ENCODE data around the gene HLA-DOB. TPM values are rescaled to one million over a fixed set of nuclear protein-coding genes. Genes with fewer than 3 reads are reported as not detected.

HLA-DOB gene
- total RNA-seq, 2 donors from 2014 or later = 3.8 to 4.0 TPM

DNA sequence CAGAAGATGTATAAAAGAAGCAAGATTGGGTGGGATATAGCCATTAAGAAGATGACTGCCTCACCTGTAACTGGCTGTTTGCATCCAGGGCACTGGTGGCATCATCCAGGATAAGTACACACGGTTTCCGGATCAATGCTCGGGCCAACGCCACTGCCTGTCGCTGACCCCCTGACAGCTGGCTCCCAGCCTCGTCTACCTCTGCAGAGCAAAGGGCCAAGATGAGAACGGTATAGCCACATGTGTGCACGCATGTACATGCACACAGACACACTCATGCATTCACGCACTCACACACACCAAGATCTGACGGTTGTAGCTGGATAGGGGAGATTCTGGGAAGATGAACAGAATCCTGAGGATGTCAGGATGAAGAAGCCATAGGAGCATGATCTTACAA lies 30.2 kb upstream of the HLA-DOB start:
- H3K9me3 Mint-ChIP-seq = peaks cover 0 to 9% of the 10 kb centered on the region in 2 donors
- peak overlapping the region; percentile 10 to 99 for H3K27ac Mint-ChIP-seq
- no peak for ATAC-seq
- no peak for DNase-seq (ENCODE audit: low spot score in 2 of 2)
- H3K36me3 Mint-ChIP-seq = peaks cover 95 to 100% of the 10 kb centered on the region in 2 donors

DNA sequence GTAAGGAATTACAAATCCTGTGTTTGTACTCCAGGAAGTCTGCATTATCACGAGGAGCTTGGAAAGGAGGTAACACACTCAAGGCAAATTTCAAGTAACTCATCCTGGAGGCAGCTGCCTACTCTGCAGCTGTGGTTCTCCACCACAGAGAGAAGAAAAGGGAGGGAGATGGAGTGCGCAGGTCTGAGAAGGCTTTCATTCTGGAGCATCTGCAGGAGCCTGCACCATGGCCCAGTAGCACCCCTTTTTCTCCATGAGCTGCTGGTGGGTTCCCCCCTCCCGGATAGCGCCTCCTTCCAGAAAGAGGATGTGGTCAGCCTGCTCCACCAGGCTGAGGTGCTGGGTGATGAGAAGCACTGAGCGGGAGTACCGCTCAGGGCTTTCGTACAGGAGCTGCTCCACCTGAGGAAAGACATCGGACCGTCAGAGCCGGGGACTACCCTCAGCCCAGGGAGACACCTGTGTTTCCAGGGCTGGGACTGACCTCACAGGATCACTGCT lies 28.6 kb upstream of the HLA-DOB start:
- peaks cover 94 to 99% of the 10 kb centered on the region in 2 donors for H3K36me3 Mint-ChIP-seq
- peak in 1 of 2 donors; percentile 80 for DNase-seq (ENCODE audit: low spot score in 2 of 2)
- peaks cover 0 to 6% of the 10 kb centered on the region in 2 donors for H3K9me3 Mint-ChIP-seq
- ATAC-seq = peak; percentile 23 to 33
- peak overlapping the region; percentile 100 for H3K27ac Mint-ChIP-seq

DNA sequence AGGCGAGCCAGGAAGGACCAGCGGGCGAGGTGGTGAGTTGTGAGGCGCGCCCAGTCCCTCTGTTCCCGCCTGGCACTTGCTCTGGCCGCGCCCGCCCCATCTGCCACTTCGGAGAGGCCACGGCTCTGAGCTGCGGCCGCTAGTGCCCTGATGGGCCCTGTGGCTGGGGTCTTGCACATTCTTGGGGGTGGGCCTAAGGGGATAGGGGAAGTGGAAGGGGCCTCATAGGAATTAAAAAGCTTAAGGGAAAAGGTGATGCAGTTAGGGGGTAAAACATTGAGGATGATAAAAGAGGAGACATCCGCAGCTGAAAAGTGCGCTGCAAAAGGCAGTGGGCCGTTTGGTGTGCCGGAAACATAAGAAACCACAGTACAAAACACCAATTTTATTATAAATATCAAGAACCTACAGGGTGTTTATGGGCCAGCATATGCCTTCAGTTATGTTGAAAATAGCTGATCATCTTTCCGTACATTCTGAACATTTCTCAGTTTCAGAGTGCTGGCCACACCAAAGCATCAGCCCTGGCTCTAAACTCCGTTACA lies 28.1 kb upstream of the HLA-DOB start:
- peaks cover 94 to 98% of the 10 kb centered on the region in 2 donors for H3K36me3 Mint-ChIP-seq
- peak overlapping the region; percentile 100 for H3K27ac Mint-ChIP-seq
- peaks cover 4% of the 10 kb centered on the region in 2 donors for H3K9me3 Mint-ChIP-seq
- DNase-seq (ENCODE audit: low spot score in 2 of 2) = no peak
- peak in 1 of 2 donors; percentile 4 for ATAC-seq

DNA sequence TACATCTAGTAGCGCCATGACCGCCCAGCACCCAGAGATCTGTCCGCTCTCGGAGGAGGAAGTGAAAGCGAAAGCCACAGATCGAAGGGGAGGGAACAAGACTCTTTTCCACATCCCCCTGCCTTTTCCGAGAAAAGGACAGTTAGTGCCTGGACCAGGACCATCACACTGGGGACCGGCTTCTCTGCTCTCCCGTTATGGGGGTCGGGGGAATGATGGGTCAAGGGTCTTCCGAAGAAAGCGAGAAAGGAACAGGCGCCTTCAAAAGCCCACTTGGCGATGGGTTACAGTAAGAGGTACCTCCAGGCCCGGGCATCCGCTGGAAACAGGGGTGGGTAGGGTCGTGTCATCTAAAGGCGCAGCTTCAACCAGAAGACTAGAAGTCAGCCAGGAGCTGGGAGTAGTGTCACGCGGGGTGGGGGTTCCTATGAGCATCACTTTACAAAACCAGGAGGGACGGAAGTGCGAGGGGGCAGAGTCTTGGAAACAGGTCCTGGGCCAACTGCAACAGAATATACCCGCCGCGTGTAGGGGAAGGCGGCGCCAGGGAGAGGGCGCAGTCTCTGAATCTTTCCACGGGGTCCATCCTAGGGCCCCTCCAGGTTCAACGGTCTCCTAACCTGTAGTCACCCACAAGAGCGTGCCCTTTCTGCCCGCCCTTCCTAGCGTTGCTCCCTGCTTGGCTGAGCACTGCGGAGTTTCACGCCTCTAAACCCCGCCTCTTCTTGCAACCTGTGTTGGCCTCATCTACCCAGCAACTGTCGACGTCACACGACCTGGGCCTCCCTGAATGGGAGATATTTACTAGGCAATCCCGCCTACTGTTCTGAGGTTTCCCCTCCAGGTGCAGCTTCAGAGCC lies 27.4 kb upstream of the HLA-DOB start, which contains the start of gene PSMB8:
Gene PSMB8, minus strand, starts transcription at position 69 of the 860 bp plus-strand sequence. Its CDS starts 51 bp downstream, at position 18.
- Mint-ChIP-seq H3K36me3 (peaks cover 91 to 93% of the 10 kb centered on the region in 2 donors), H3K27ac (peak within 1 kb of the TSS; percentile 100), H3K9me3 (peaks cover 4% of the 10 kb centered on the region in 2 donors)
- peak; percentile 77 to 82 for ATAC-seq
- DNase-seq (ENCODE audit: low spot score in 2 of 2) = peak; percentile 96

DNA sequence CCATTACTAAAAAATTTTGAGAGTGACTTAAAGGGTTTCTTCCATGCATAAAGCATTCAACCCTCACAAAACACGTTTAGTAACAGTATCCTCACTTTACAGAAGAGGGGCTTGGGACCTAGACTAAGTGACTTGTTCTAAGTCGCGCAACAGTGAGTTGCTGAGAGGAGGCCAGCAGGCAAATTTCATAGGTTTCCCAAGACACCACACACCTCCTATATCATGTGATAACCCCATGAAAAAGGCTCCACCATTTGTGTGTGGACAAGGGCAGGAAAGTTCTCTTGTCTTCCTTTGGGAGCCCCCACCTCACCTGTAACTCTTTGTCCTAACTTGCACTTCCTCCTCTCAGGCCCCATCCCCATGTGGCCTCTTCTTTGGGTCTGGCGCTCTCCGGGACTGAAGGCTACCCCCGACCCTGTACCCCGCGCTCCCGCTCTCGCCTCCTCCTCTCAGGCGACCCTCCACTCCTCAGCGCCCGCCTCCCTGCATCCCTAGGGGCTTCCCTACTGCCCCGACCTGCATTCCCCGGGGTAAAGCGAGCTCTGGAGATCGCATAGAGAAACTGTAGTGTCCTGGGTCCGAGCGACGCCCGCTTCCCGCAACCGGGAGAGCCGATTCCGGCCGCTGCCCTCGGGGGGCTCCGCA lies 26.7 kb upstream of the HLA-DOB start:
- H3K9me3 Mint-ChIP-seq = peaks cover 4% of the 10 kb centered on the region in 2 donors
- ATAC-seq (no peak), DNase-seq (ENCODE audit: low spot score in 2 of 2) (no peak)
- peaks cover 83 to 86% of the 10 kb centered on the region in 2 donors for H3K36me3 Mint-ChIP-seq
- H3K27ac Mint-ChIP-seq = peak overlapping the region; percentile 100

DNA sequence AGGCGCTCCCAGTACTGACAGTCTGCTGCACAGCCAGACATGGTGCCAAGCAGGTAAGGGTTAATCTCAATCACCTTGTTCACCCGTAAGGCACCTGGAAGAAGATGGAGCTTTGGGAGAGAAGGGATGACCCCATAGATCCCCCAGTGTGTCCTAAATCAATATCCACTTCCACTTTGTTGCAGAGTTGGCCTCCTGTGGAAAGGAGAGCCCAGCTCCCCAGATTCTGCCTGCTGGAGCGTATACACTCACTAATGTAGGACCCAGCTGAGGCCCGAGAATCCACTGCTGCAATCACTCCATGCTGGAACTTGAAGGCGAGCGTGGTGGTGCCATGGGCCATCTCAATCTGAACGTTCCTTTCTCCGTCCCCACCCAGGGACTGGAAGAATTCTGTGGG lies 25.9 kb upstream of the HLA-DOB start:
- H3K9me3 Mint-ChIP-seq = peaks cover 0 to 4% of the 10 kb centered on the region in 2 donors
- DNase-seq (ENCODE audit: low spot score in 2 of 2) (no peak), ATAC-seq (no peak)
- H3K36me3 Mint-ChIP-seq = peaks cover 76 to 79% of the 10 kb centered on the region in 2 donors
- peak overlapping the region; percentile 100 for H3K27ac Mint-ChIP-seq

DNA sequence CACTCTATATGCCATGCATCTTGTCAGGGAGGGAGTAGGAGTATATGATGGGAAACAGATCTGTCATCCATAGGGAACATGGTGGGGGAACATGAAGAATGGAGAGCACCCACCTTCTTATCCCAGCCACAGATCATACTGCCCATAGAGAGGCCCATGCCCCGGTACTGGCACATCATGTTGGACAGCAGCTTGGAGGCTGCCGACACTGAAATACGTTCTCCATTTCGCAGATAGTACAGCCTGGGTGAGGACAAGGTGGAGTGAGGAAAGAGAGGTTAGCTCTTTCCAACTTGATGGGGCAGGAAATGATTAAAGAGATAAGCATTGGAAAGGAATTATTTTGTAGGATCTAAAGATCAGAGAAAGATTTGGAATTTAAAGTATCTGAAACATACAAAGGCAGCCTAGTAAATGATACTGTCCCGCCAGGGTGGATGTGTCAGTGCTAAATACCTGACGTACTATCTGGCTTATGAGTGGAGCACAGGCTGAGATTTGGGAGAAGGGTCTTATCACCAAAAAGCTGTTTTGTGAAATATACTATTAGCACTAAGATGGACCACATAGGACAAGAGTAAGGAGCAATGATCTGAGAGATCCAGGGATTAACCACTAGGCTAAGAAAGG lies 25.3 kb upstream of the HLA-DOB start:
- Mint-ChIP-seq H3K9me3 (peaks cover 0 to 4% of the 10 kb centered on the region in 2 donors), H3K36me3 (peaks cover 76 to 79% of the 10 kb centered on the region in 2 donors), H3K27ac (peak overlapping the region; percentile 100)
- no peak for ATAC-seq
- no peak for DNase-seq (ENCODE audit: low spot score in 2 of 2)

DNA sequence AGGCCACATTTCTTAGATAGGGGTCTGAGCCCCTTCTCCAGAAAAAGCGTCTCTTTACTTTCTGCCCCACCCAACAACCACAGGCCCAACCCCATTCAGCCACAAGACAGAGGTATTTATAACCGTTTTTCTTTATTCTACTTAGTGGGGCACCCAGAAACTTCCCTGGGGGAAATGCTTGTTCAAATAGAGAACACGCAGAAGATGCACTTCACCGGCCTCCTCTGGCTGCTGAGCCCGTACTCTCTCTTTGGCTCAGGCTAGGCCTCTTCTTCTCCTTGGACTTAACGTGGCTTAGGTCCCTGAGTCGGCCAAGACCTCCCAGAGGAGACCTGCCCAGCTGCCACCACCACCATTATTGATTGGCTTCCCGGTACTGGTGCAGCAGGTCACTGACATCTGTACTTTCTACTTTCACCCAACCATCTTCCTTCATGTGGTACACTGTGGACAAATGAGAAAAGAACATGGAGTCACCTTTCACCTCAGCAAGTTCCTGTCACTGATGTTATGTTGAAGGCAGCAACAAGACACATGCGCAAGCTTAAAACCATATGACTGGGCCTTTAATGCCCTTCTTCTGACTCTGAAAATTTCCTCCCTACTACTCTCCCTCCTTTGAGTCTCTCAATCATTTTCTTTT lies 23.9 kb upstream of the HLA-DOB start:
- ATAC-seq (peak; percentile 6 to 9), DNase-seq (ENCODE audit: low spot score in 2 of 2) (peak in 1 of 2 donors; percentile 35)
- H3K27ac Mint-ChIP-seq = peak overlapping the region; percentile 93 to 100
- peaks cover 71 to 78% of the 10 kb centered on the region in 2 donors for H3K36me3 Mint-ChIP-seq
- H3K9me3 Mint-ChIP-seq = peaks cover 0 to 4% of the 10 kb centered on the region in 2 donors

DNA sequence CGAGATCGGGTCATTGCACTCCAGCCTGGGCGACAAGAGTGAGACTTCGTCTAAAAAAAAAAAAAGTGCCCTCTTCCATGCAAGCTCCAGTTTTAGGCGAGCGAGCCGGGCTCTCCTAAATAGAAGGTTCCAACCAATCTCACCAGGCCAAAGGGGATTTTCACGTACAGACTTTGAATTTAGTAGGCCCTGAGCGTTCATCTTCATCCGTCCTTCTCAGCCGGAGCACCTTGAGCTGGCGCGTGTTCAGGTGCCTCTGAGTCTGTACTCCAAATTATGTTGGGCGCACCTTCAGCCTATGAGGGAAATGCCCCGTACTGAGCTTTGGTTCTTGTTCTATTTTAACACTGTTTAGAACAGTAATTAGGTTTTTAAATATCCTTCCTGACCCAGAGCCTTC lies 22.6 kb upstream of the HLA-DOB start:
- ATAC-seq (no peak), DNase-seq (ENCODE audit: low spot score in 2 of 2) (no peak)
- Mint-ChIP-seq H3K36me3 (peaks cover 71 to 78% of the 10 kb centered on the region in 2 donors), H3K9me3 (peaks cover 0 to 4% of the 10 kb centered on the region in 2 donors), H3K27ac (peak overlapping the region in 1 of 2 donors; percentile 100)

DNA sequence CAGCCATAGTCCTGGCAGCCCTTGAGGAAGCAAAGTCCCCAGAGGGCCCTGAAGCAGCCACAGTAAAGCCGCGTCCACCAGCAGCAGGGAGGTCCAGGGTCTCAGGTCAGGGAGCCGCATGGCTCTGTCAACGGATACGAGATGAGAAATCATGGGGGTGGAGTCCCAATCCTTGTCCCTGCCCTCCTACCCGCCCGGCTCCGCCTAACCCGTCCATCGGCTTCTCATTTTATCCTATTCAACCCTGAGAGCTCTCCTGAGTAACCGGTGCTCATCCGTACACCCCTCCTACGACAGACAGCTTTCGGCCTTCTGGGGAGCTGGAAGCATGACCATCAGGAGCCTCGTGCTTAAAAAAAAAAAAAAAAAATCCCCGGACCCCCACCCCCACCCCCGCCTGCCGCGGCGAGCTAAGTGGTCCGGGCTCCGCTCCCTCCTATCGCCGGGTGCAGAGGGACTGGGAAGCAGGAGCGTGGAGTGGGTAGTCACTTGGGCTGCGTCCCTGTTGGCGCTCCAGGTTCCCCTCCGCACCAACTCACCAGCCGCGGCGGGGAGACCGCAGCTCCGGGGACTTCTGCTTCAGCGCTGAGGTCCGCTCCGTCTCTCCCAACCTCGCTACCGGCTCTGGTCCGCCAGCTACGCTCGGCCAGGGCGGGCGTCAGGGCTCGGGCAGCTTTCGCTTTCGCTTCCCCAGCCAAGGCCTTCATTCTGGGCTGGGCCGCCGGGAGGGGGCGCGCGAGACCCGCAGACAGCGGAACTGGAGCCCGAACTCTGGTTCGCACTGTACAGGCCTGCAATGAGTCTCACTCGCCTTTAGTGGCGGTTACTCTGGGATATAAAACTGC lies 21.5 kb upstream of the HLA-DOB start, which contains the start of gene TAP2:
Gene TAP2, minus strand, starts transcription at position 626 of the 845 bp plus-strand sequence. Its CDS starts 506 bp downstream, at position 120.
- ATAC-seq (peak; percentile 85 to 86), DNase-seq (ENCODE audit: low spot score in 2 of 2) (peak; percentile 95 to 99)
- Mint-ChIP-seq H3K27ac (peak within 1 kb of the TSS; percentile 94 to 100), H3K36me3 (peaks cover 70 to 78% of the 10 kb centered on the region in 2 donors), H3K9me3 (peaks cover 0 to 4% of the 10 kb centered on the region in 2 donors)

DNA sequence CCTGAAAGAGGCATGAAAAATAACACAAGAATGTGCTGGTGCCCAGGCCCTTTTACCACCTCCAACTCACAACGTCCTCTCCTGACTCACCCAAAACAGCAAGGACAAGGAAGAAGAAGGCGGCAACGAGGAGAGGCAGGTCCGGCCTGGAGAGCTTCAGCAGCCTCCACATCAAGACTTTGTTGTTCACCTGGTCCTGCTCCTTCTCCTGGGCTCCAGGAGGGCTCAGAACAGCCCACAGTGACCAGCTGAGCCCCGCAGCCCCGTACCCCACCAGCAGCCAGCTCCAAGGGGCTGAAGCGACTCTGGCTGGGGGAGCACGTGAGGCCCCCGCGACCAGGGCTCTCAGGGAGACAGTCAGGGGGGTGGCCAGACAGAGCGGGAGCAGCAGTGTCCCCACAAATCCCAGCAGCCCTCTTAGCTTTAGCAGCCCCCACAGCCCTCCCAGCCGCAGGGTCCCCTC lies 20.9 kb upstream of the HLA-DOB start:
- Mint-ChIP-seq H3K9me3 (peaks cover 0 to 4% of the 10 kb centered on the region in 2 donors), H3K36me3 (peaks cover 64 to 78% of the 10 kb centered on the region in 2 donors), H3K27ac (peak overlapping the region; percentile 94 to 100)
- ATAC-seq (peak in 1 of 2 donors; percentile 3), DNase-seq (ENCODE audit: low spot score in 2 of 2) (no peak)

DNA sequence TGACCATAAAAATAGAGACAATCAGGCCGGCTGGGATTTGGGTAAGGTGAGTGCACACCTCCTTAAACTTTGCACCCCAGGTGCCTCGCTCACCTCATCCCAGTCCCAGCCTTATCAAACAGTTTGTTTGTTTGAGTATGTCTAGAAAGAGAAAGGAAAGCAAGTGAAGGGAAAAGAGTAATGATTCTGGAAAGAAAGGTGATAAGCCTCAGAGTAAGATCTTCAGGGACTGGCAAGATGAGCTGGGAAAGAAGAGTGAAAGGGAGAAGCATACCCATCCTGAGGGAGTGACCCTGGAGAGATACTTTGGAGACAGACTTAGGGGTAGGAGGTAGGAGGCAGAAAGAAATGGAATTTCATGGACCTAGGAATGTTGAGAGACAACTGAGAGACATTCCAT lies 20.1 kb upstream of the HLA-DOB start:
- Mint-ChIP-seq H3K27ac (peak overlapping the region; percentile 94 to 100), H3K9me3 (peaks cover 0 to 4% of the 10 kb centered on the region in 2 donors), H3K36me3 (peaks cover 56 to 73% of the 10 kb centered on the region in 2 donors)
- DNase-seq (ENCODE audit: low spot score in 2 of 2) = no peak
- no peak for ATAC-seq

DNA sequence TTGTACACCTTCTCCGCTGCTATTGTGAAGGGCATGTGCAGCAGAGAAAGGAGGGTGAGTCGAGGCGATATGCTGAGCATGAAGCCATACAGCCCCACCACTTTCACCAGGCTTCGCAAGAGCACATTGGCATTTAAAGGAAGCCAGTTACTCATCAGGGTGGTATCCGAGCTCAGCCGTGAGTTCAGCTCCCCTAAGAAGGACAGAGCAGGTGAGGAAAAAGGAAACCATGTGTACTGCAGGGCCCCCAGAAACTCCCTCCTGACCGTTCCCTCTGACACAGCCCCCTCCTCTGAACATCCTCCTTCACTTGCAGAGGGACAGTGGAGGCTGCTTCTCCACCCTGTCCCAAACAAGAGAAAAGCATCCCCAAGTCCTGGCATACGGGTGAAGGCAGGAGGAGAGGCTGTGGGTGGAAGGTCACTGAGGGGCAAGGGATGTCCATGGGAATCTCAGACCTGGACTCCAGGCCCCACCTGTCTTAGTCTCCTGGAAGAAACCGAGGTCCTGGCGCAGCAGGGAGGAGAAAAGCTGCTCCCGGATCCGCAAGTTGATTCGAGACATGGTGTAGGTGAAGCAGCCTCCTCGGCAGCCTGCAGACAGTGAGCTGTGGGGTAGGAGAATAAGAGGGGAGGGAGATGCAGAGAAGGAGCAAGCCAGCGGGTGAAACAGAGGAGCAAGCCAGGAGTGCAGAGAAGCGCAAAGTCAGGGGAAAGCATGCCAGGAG lies 18.5 kb upstream of the HLA-DOB start:
- ATAC-seq = no peak
- no peak for DNase-seq (ENCODE audit: low spot score in 2 of 2)
- Mint-ChIP-seq H3K9me3 (peaks cover 0 to 4% of the 10 kb centered on the region in 2 donors), H3K27ac (peak overlapping the region; percentile 40 to 73), H3K36me3 (peaks cover 47 to 66% of the 10 kb centered on the region in 2 donors)

DNA sequence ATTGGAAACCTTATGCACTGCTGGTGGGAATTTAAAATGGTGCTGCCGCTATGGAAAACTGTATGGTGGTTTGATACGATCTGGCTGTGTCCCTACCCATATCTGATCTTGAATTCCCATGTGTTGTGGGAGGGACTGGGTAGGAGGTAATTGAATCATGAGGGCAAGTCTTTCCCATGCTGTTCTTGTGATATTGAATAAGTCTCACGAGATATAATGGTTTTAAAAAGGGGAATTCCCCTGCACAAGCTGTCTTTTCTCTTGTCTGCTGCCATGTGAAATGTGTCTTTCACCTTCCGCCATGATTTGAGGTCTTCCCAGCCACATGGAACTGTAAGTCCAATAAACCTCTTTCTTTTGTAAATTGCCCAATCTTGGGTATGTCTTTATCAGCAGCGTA lies 16.9 kb upstream of the HLA-DOB start:
- DNase-seq (ENCODE audit: low spot score in 2 of 2) (no peak), ATAC-seq (no peak)
- Mint-ChIP-seq H3K36me3 (peaks cover 43 to 66% of the 10 kb centered on the region in 2 donors), H3K9me3 (no peaks in the 10 kb centered on the region), H3K27ac (peak overlapping the region; percentile 57 to 65)

All from activated naive CD4-positive, alpha-beta T cell treated with anti-CD3 and anti-CD28 coated beads, Interleukin-2, amount 50 U/mL, for 72 hours (primary cell).